NCI-H1092 treated with DMSO at 0.1 percent for 48 hours (cell line): ENCODE measurements around the gene CELA3B.
"Not testable (repeated sequence)": the region's sequence is repeated elsewhere in the genome, so short reads cannot be mapped to it uniquely, and the experiment has no call there.

ENCODE experiments used
- DNase-seq: peaks from one replicate; lab custom pipeline; 2025; lab: John Stamatoyannopoulos, UW

The CELA3B gene

DNA sequence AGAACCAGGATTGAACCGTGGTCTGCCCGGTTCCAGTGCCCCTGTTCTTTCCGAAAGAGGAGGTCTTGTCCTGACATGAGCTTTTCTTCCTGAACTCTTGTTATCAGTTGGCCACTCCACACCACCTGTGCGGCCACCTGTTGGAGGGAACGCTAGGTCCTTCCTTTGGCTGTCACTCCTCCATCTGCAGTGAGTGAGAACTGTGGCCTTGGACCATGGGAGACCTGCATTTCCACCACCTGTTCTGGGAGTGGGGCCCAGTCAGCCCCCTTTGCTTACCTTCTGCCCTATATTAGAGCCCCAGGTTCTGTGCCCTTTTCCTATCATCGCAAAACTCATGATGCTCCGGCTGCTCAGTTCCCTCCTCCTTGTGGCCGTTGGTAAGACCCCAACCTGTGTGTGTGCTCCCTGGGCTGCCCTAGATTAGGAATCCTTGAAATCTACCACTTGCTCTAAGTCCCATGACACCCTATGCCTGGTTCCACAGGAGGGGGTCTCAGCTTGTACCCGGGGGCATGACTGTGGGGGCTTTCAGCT is at the start of gene CELA3B:
Gene CELA3B (plus strand): TSS at position 320 of the 537 bp plus-strand sequence. CDS start 18 bp downstream, at position 338.
- not testable (repeated sequence) for DNase-seq

- no peak for DNase-seq
These were observed 49.1 kb upstream of the CELA3B start for GRCh38 chr1:21927533-21928237.

GRCh38 chr1:21930080-21930571 is 46.7 kb upstream of the CELA3B start:
- DNase-seq: no peak

- no peak for DNase-seq
These were observed 46.1 kb upstream of the CELA3B start for GRCh38 chr1:21930629-21931170.

DNA sequence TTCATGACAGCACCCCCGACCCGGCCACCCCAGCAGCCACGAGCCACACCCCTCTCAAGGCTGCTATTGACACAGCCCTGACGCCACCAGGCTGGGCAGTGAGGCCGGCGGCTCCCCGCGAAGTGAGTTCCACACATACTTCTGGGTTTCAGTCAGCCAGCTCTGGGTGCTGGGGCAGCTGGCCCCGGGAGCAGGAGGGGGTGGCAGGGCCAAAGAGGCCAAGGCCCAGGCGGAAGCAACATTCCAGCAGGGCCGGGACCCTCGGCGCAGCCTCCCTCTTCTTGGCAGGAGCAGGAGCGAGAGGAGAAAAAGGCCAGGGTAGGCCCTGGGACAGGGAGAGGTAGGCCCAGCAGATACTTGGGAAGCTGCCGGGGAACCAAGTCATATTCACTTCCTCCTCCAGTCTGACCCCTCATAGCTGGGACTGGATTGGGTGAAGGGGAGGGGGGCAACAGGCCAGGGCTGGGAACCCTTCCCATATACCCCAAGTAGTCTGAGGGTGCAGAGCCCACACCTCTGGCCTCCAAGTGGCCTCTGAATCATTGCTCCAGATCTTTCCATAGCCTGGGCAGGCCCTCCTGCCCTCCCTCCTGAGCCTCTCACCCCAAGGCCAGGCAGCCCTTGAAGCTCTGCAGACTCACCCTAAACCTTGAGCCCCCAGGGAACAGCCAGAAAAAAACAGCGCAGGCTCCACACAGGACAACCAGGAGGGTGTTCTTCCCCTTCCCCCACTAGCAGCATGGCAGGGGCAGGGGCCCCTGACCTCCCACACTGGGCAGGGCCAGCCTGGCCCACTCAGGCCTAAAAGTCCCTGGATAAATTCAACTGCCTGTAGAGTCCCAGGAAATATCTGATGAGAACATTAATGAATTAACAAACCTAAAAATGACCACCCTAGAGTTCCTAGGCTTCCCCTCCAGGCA is 45.4 kb upstream of the CELA3B start:
- no peak for DNase-seq

- no peak for DNase-seq
These were observed 44.7 kb upstream of the CELA3B start for GRCh38 chr1:21932127-21932526.

GRCh38 chr1:21933397-21934248 is 43.2 kb upstream of the CELA3B start:
- DNase-seq: peak; percentile 68

- no peak for DNase-seq
These were observed 41.4 kb upstream of the CELA3B start for GRCh38 chr1:21935393-21935804.

- DNase-seq: no peak
These were observed 40.9 kb upstream of the CELA3B start for GRCh38 chr1:21935891-21936365.

- no peak for DNase-seq
These were observed 40.3 kb upstream of the CELA3B start for GRCh38 chr1:21936366-21937031.

- DNase-seq: no peak
These were observed 39.8 kb upstream of the CELA3B start, which contains the start of gene HSPG2 for GRCh38 chr1:21937034-21937371. TSS of gene HSPG2 (minus strand) at chr1:21937310. CDS start at chr1:21937217, 93 bp downstream.

DNA sequence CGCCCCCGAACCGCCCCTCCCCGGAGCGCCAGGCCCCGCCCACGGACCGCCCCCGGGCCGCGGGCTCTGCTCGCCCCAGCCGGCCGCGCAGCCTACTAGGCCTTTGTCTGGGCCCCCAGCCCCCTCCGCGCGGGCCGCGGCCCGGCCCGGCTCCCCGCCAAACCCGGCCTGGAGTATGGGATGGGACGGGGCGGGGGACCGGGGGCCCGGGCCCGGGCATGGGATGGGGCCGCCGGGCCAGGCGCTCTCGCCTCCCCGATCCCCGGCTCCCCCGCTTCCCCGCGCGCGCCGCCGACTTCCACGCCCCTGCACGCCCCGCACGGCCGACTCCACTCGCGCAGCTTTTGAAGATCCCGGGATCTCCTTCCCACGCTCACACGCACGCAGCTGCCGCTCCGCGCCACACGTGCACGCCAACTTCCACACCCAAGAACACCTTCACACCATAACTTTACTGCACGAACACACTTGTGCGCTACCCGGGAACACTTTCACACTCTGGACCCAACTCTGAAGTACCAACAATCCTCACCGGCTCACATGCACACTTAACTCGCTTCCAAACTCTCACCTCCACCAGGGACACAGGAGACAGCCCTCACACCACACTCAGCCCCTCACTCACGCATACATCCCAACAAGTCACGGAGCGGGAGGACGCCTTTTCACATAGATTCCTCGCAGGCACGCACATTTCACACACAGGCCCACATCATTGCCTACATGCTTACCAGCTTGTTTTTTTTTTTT is 39.3 kb upstream of the CELA3B start:
- peak; percentile 59 for DNase-seq

- no peak for DNase-seq
These were observed 37.9 kb upstream of the CELA3B start for GRCh38 chr1:21938732-21939538.

- DNase-seq: no peak
These were observed 37.0 kb upstream of the CELA3B start for GRCh38 chr1:21939650-21940374.

DNA sequence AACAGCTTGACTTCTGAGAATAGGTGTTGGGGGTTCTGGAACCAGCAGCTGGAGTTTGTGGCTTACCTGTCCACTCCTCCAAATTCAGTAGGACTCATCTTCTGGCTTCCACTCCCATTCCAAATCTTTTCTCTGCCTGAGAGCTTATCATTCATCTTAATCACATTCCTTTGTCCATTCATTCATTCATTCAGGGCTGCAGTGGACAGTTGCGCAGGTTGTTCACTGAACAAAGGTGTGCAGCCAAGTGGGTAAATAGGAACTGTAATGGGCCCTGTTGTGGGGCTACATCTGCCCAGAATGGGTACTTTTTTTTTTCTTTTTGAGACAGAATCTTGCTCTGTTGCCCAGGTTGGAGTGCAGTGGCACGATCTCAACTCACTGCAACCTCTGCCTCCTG is 36.3 kb upstream of the CELA3B start:
- no peak for DNase-seq

GRCh38 chr1:21941370-21941769 is 35.5 kb upstream of the CELA3B start:
- no peak for DNase-seq

DNA sequence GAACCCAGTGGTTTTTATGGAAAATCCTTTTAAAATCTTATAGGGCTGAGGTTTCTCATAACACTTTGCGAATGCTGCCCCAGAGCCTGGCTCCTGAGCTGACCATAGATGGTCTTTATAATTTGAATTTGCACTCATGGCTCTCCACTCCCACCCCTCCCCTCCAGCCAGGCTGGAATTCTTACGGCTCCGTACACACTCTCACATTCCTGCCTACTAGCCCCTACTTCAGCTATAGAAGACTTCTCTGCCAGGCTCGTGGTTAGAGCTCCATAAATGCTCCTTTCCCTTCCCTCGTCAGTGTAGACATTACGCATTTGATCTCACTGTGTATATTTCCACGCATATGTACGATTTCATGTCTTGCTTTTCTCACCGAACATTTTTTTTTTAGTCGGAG is 34.4 kb upstream of the CELA3B start:
- no peak for DNase-seq

DNA sequence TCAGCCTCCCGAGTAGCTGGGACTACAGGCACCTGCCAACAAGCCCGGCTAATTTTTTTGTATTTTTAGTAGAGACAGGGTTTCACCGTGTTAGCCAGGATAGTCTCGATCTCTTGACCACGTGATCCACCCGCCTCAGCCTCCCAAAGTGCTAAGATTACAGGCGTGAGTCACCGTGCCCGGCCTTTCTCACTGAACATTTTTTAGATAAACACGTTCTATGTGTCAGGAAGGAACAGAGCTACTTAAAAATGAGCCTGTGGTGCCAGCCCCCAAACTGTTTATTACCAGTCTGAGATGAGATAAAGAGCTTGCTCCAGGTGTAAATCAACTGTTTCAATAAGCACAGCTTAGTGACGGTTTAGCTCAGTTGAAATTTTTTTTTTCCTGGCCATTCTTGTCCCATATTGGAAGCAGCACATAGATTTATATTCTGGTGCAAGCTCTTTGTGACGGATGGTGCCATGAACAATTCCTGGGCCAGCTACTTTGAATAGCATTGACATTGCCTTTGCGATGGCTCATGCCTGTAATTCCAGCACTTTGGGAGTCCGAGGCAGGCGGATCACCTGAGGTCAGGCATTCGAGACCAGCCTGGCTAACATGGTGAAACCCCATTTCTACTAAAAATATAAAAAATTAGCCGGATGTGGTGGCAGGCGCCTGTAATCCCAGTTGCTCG is 33.7 kb upstream of the CELA3B start:
- DNase-seq: not testable (repeated sequence)
